ENCODE data around the gene RNF225.

GRCh38 chr19:58440556-58440955, 45.1 kb downstream of the RNF225 start:
- TF ChIP-seq CTCF (IDR thresholded peaks at IDR 0.05; ENCODE audit: low read length) (no peak), EZH2 (optimal IDR thresholded peaks at IDR 0.05; ENCODE audit: low read depth, low read length) (no peak)
